ENCODE measurements around the gene RNF167. TPM values are rescaled to one million over a fixed set of nuclear protein-coding genes. Genes with fewer than 3 reads are reported as not detected.

Gene RNF167
- total RNA-seq, 4 donors from 2014 or later: 66.3 to 95.4 (median 80.2) TPM

GRCh38 chr17:4936436-4936835, 3.6 kb upstream of the RNF167 start:
- TF ChIP-seq CTCF (IDR thresholded peaks at IDR 0.05) (no peak), POLR2A (IDR thresholded peaks at IDR 0.05) (no peak)
- intact Hi-C loops (cut with DNase I; ENCODE audit: low total_unique reads): no loop called here
- H3K4me3 ChIP-seq (ENCODE audit: low read depth, poor library complexity, severe bottlenecking): no peak overlapping the region
- DNase-seq (ENCODE audit: low spot score in 2 of 2): no peak
- WGBS, 2 donors: 73 to 80% methylated on average over 3 of the region's 3 CpGs

GRCh38 chr17:4937553-4937952, 2.5 kb upstream of the RNF167 start:
- 94 to 97% methylated on average over 16 of the region's 16 CpGs for WGBS, 2 donors
- TF ChIP-seq CTCF (IDR thresholded peaks at IDR 0.05) (no peak), POLR2A (IDR thresholded peaks at IDR 0.05) (no peak)
- DNase-seq (ENCODE audit: low spot score in 2 of 2): no peak
- H3K4me3 ChIP-seq (ENCODE audit: low read depth, poor library complexity, severe bottlenecking): no peak overlapping the region
- intact Hi-C loops (cut with DNase I; ENCODE audit: low total_unique reads): no loop called here

- WGBS, 2 donors: 83 to 88% methylated on average over 11 of the region's 11 CpGs
- TF ChIP-seq POLR2A (IDR thresholded peaks at IDR 0.05) (no peak), CTCF (IDR thresholded peaks at IDR 0.05) (no peak)
- DNase-seq (ENCODE audit: low spot score in 2 of 2): no peak
- H3K4me3 ChIP-seq (ENCODE audit: low read depth, poor library complexity, severe bottlenecking): no peak overlapping the region
- intact Hi-C loops (cut with DNase I; ENCODE audit: low total_unique reads): no loop called here
These were observed 2.0 kb upstream of the RNF167 start for GRCh38 chr17:4938069-4938491.

- TF ChIP-seq POLR2A (IDR thresholded peaks at IDR 0.05) (no peak), CTCF (IDR thresholded peaks at IDR 0.05) (no peak)
- no peak for DNase-seq (ENCODE audit: low spot score in 2 of 2)
- intact Hi-C loops (cut with DNase I; ENCODE audit: low total_unique reads): no loop called here
- H3K4me3 ChIP-seq (ENCODE audit: low read depth, poor library complexity, severe bottlenecking): peak overlapping the region; percentile 81
- WGBS, 2 donors: 55 to 60% methylated on average over 16 to 19 of the region's 19 CpGs
These were observed 1.2 kb upstream of the RNF167 start for GRCh38 chr17:4938688-4939545.

GRCh38 chr17:4939546-4939795, 597 bp upstream of the RNF167 start:
- TF ChIP-seq CTCF (IDR thresholded peaks at IDR 0.05) (no peak), POLR2A (IDR thresholded peaks at IDR 0.05) (no peak)
- H3K4me3 ChIP-seq (ENCODE audit: low read depth, poor library complexity, severe bottlenecking): peak overlapping the region; percentile 81
- intact Hi-C loops (cut with DNase I; ENCODE audit: low total_unique reads): no loop called here
- DNase-seq (ENCODE audit: low spot score in 2 of 2): peak in 1 of 2 donors; percentile 91
- 0% methylated on average over 14 to 16 of the region's 16 CpGs for WGBS, 2 donors

All from lower leg skin (tissue), 4 donors.